Non-pigmented ciliary epithelial cell (primary cell): Measurements from ENCODE around the gene HAX1.
"Not testable (repeated sequence)": the region's sequence is repeated elsewhere in the genome, so short reads cannot be mapped to it uniquely, and the experiment has no call there.

Experiments used
- DNase-seq: peaks from one replicate; pipeline ENCODE4 v3.0.0-alpha.2; 2010; ENCODE audit warnings: low read depth

Gene HAX1

GRCh38 chr1:154272217-154272998 is at the start of gene HAX1:
TSS of gene HAX1 (plus strand) at chr1:154272629. CDS start at chr1:154272724, 95 bp downstream.
- peak; percentile 87 for DNase-seq

GRCh38 chr1:154222918-154223317 is 49.5 kb upstream of the HAX1 start:
- no peak for DNase-seq

- no peak for DNase-seq
Measured at GRCh38 chr1:154223621-154224020, 48.8 kb upstream of the HAX1 start.

- DNase-seq, result no peak
Measured at GRCh38 chr1:154225370-154225769, 47.1 kb upstream of the HAX1 start.

GRCh38 chr1:154231112-154231511 is 41.3 kb upstream of the HAX1 start:
- not testable (repeated sequence) for DNase-seq

GRCh38 chr1:154233127-154233526 is 39.3 kb upstream of the HAX1 start:
- not testable (repeated sequence) for DNase-seq

GRCh38 chr1:154236855-154237254 is 35.6 kb upstream of the HAX1 start:
- no peak for DNase-seq

GRCh38 chr1:154237435-154237834 is 35.0 kb upstream of the HAX1 start:
- DNase-seq, result no peak

GRCh38 chr1:154237880-154238506 is 34.4 kb upstream of the HAX1 start:
- no peak for DNase-seq

GRCh38 chr1:154239491-154239890 is 32.9 kb upstream of the HAX1 start:
- DNase-seq, result no peak

- no peak for DNase-seq
Measured at GRCh38 chr1:154240294-154240833, 32.1 kb upstream of the HAX1 start.

- DNase-seq, result no peak
Measured at GRCh38 chr1:154241703-154242351, 30.6 kb upstream of the HAX1 start.

GRCh38 chr1:154253671-154254070 is 18.8 kb upstream of the HAX1 start:
- no peak for DNase-seq

- no peak for DNase-seq
Measured at GRCh38 chr1:154256686-154257085, 15.7 kb upstream of the HAX1 start.

- no peak for DNase-seq
Measured at GRCh38 chr1:154258784-154259183, 13.6 kb upstream of the HAX1 start.

GRCh38 chr1:154260127-154260526 is 12.3 kb upstream of the HAX1 start:
- DNase-seq, result no peak

- no peak for DNase-seq
Measured at GRCh38 chr1:154263465-154264332, 8.7 kb upstream of the HAX1 start.

GRCh38 chr1:154264454-154264853 is 8.0 kb upstream of the HAX1 start:
- no peak for DNase-seq

- no peak for DNase-seq
Measured at GRCh38 chr1:154265586-154265985, 6.8 kb upstream of the HAX1 start.

GRCh38 chr1:154270833-154271232 is 1.6 kb upstream of the HAX1 start:
- no peak for DNase-seq

- DNase-seq, result no peak
Measured at GRCh38 chr1:154272999-154273563, 652 bp downstream of the HAX1 start.

GRCh38 chr1:154276797-154277196 is 4.4 kb downstream of the HAX1 start:
- DNase-seq, result no peak
